A172 (cell line): ENCODE results near the gene EPX. TPM values are rescaled to one million over a fixed set of nuclear protein-coding genes. Genes with fewer than 3 reads are reported as not detected.
A peak's percentile ranks its signal among the peaks of the same experiment; 100 is the strongest.

Experiments
- DNase-seq: peaks from one replicate; pipeline ENCODE4 v3.0.0-alpha.2; 2015; ENCODE audit warnings: low spot score
- total RNA-seq: library from RNA; depleted of rRNA; stranded (reverse); fragments of >200 nt; shearing (Covaris generic); gene quantifications from 2 replicates; pipeline ENCODE4 v1.2.3, GENCODE V29; 2014

Gene EPX
- total RNA-seq, 1 experiment from 2014 or later: not detected

DNA sequence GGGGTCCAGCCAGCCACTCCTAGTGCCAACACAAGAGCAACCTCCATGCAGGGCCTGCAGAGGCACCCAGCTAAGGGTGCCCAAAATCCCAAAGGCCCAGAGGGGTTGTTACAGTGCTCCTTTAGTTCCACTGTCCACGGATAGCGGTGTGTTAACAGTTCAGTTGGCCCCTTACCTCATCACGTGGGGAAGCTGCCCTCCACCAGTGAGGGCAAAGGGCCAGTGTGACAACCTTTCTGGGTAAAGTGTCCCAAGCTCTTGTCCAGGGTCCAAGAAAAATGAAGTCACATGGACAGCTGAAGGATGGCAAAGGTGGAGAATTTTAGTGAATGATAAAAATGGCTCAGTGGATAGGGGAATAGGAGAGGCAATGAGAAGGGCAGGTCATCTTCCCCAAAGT, 35.2 kb downstream of the EPX start:
- no peak for DNase-seq

- no peak for DNase-seq
Measured at GRCh38 chr17:58228679-58229078, 36.2 kb downstream of the EPX start.

DNA sequence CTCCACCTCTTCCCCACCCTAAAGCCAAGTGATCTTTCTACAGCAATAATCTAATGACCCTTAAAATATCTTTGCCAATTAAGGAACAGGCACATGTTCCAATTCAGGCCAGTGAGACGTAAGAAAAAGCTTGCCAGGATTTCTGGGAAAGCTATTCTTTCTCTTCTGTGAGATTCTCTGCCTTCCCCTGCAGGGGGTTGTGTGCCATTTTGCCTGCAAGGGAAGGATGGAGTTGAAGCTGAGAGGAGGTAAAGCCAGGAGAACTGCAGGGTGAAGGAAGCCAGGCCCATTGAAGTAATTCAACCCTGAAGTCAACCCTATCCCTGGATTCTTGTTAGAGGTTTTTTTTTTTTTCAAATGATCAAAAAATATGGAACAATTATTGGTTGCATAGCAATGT, 36.9 kb downstream of the EPX start:
- no peak for DNase-seq

- DNase-seq: no peak
Measured at GRCh38 chr17:58229881-58230280, 37.4 kb downstream of the EPX start.

GRCh38 chr17:58231641-58232040, 39.1 kb downstream of the EPX start:
- DNase-seq: no peak

- DNase-seq: peak; percentile 73
Measured at GRCh38 chr17:58232707-58233156, 40.2 kb downstream of the EPX start.

- no peak for DNase-seq
Measured at GRCh38 chr17:58233543-58233942, 41.0 kb downstream of the EPX start.

DNA sequence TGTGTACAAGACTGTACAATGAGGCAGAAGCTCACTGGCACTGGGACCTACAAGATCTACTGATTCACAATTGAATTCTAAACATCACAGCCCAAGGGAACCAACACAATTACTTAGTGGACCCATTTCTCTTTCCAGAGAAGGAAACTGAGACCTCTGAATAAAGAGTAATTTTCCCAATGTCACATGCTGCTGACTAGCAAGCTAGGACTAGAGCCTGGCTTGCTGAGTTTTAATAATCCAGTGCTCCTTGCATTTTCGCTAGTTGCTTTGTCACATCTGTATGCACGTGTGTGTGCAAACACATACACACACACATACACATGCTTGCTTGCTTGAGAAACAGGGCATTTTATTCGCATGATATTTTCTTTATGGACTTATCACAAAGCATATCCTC, 42.0 kb downstream of the EPX start:
- no peak for DNase-seq

- DNase-seq: no peak
Measured at GRCh38 chr17:58235821-58236220, 43.3 kb downstream of the EPX start.

DNA sequence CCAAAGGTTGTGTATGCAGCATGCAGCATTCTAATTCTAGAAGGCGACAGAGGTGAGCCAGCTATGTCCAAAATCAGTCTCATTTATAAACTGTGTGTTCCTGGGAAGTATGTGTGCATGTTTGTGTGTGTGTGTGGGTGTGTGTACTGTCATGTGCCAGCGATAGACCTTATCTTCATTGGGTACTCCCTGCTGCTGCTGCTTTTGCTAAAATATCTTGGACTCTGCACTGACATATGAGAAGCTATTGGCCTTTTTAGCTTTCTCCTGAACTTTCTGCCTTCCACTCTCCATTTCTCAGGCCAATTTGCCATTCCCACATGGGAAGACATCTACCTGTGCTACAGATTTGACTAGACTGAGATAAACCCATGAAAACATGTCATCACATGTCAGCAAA, 43.9 kb downstream of the EPX start:
- DNase-seq: no peak

DNA sequence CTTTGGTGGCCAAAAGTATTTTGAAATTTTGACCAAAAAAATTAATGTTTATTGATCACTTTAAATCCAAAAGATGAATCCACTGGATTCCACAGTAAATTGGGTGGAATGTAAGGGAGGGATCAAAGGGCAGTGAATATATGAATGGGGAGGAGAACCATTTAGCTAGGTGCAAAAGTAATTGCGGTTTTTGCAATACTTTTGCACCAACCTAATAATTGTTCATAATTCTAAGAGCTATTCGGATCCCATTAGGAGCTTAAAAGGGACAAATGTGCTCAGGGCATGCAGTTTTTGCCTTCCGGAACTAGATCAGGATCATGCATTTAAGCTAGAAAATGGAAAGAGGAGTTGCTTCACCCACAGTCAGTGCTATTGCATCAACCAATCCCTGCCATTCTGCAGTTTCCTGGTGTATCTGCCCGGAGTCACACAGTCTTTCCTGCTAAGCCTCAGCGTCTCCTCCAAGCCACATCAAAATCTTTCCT, 45.7 kb downstream of the EPX start, which contains the start of gene LPO:
TSS of gene LPO (plus strand) at position 438 of the 488 bp plus-strand sequence. CDS start 4,396 bp downstream, outside the sequence.
- no peak for DNase-seq

GRCh38 chr17:58239987-58240386, 47.5 kb downstream of the EPX start:
- no peak for DNase-seq

DNA sequence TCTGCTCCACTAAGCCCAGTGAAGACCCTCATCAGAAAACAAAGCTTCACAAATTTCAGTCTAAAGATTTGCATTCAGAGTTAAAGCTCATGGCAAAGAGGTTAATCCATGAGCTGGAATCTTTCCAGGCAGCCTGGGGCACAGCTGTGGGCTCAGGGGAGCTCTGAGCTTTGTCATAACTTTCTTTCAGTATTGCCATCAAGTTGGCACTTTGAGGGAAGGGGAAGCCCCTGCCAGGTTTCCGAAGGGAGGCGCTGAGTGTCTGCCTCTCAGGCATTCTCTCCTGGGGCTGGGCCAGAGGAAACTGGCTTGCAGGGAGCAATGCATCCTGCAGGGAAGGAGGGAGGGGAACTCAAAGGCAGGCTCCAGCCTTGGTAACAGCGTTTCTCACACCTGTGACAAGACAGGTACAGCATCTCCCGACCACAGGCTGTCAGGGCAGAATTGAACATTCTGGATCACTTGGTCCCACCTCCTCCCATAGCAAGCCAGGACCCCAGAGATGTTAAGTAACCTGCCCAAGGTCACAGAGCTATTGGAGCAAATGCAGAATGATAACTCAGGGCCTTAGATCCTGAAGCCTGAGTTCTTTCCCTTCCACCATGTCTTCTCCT, 49.8 kb downstream of the EPX start:
- DNase-seq: peak; percentile 19

GRCh38 chr17:58244963-58245362, 52.4 kb downstream of the EPX start:
- no peak for DNase-seq

- DNase-seq: no peak
Measured at GRCh38 chr17:58245428-58246103, 53.0 kb downstream of the EPX start.

DNA sequence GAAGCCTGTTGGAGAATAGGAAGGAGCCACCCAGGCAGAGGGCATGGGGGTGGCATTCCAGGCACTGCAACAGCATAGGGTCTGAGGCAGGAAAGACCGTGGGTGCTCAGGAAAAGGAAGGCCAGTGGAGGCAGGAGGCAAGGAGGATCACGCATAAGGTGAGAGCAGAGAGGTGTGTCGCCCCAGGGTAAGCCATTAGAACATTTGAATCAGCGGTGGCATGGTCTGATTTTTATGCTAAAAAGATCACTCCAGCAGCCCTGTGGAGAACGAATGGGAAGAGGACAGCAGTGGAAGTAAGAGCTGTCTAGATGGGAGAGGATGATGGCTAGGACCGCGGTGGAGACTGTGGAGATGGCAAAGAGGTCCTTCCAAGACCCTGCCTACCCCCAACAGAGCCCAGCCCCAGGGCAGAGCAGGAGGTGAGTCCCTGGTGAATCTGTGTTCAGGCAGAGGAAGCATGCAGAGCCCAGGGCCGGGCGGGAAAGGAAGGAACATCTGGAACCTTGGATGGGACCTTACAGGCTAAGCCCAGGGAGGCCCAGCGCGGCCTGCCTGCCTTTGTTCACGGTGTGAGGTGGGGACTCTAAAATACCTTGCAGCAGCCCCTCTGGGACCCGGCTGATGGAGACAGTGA, 53.7 kb downstream of the EPX start:
- no peak for DNase-seq

DNA sequence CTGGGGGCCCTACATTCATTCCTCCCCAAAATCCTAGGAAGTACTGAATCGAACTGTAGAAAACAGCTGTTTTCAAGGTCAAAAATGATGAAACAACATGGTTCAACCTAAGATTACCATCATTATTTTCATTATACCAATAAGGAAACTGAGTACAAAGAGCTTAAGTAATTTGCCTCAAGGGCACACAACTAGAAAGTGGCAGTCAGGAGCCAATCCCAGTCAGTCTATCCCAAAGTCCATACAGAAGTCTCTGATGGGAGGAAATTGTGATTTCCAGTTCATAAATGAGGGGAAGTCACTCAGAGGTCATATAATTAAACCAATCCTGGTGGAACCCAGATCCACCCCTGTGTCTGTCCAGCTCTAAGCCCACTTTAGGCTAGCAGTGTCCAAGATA, 54.3 kb downstream of the EPX start:
- DNase-seq: no peak

DNA sequence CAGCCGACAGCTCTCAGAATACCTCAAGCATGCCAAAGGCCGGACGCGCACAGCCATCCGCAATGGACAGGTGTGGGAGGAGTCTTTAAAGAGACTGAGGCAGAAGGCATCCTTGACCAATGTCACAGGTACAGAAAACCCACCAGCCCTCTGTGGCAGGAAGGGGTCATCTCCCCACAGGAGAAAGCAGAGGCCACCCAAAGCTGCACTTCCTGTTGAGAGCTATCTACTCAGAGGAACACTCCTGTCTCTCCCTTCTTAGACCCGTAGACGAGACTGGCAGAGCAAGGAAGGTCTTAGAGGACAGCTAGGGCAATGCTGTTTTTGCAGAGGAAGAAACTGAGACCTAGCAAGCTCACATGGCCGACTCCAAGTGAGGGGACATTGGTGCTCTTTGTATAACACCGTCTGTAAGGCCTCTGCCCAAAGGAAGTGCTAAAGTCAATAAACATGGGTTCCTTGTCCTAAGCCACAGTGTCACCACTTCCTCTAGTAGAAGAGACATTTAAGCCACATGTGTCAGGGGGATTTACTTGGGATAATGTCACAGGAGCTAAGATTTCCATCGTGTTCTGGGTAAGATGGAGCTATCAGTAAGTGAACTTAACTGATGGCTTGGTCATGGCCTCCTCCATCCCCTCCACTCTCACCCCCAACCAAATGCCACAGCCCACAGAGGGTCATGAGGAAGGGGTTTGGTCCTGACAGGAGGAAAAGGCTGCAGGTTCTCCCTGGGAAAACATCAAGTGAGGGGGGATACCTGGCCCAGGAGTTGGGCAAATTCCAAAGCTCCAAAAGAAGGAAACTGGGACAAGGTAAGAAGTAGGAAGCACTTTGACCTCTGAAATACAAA, 55.2 kb downstream of the EPX start:
- DNase-seq: no peak

- no peak for DNase-seq
Measured at GRCh38 chr17:58248955-58249269, 56.4 kb downstream of the EPX start.

GRCh38 chr17:58249270-58250133, 57.0 kb downstream of the EPX start:
- DNase-seq: peak; percentile 28

DNA sequence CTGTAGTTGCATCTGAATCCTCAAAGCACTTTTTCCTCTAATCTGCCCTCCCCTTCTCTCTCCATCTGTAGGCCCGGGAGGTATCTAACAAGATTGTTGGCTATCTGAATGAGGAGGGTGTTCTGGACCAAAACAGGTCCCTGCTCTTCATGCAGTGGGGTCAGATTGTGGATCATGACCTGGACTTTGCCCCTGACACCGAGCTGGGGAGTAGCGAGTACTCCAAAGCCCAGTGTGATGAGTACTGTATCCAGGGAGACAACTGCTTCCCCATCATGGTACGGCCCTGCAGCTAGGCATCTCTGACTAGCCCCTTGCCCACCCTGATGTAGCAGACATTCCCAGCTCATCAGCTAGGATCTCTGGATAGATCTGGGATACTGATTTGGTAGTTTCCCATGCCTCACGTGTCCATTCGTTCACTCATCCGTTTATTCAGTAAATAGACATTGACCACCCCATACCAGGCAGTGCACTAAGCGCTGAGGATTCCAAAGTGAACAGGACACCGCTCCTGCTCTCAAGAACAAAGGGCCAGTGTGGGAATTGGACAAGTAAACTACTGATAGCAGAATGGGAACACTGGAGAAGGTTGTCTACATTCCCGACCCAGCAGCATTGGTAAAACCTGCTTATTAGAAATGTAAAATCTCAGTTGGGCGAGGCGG, 58.0 kb downstream of the EPX start:
- no peak for DNase-seq
